B cell (primary cell): Measurements from ENCODE around the gene PAFAH1B2. TPM values are rescaled to one million over a fixed set of nuclear protein-coding genes. Genes with fewer than 3 reads are reported as not detected.

Experiments used
- ATAC-seq: fragments of 200-7000 bp; cut with Tn5 transposase; one replicate; pipeline ENCODE4 v1.10.0; 2021; ENCODE audit warnings: low read depth, mild to moderate bottlenecking, moderate number of reproducible peaks, moderate library complexity
- CTCF ChIA-PET: fragments of 350-600 bp; sonication (Branson Sonifier 250); formaldehyde crosslinking; loops from one replicate; lab custom pipeline; 2021; ENCODE audit warnings: antibody characterized with exemption, inconsistent platforms; lab: Charles Lee
- POLR2A ChIA-PET: fragments of 350-600 bp; sonication (Branson Sonifier 250); formaldehyde crosslinking; loops from one replicate; lab custom pipeline; 2021; ENCODE audit warnings: antibody characterized with exemption; lab: Charles Lee
- DNase-seq: peaks from one replicate; pipeline ENCODE4 v3.0.0; 2013
- H2AFZ ChIP-seq: 2 replicates; pipeline ENCODE4 v1.6.1; 2012; ENCODE audit warnings: mild to moderate bottlenecking, low read depth, low read length; ENCODE audit not compliant: insufficient read depth, poor library complexity, severe bottlenecking
- H3K27ac ChIP-seq, 2 donors: 1 replicate in 1 of 2; 2 replicates in 1 of 2; pipeline ENCODE4 v1.5.1; 2012 to 2013; ENCODE audit warnings: low read length in 2 of 2, mild to moderate bottlenecking in 2 of 2, moderate library complexity in 1 of 2
- H3K27me3 ChIP-seq, 4 experiments: fragments of 200-600 bp in 1 of 4; sonication (generic) in 1 of 4; replicated peaks in 1 of 4; 1 replicate in 2 of 4; 2 replicates in 2 of 4; pipeline versions ENCODE4 v1.6.1 to v1.7.0; 2013 to 2016; ENCODE audit warnings: low read length in 3 of 4, mild to moderate bottlenecking in 2 of 4, mixed read lengths in 1 of 4, moderate library complexity in 1 of 4; ENCODE audit not compliant: insufficient read depth in 4 of 4, control insufficient read depth in 3 of 4; ENCODE audit errors: control extremely low read depth in 1 of 4
- H3K36me3 ChIP-seq, 2 experiments: replicated peaks in 1 of 2; 1 replicate in 1 of 2; 2 replicates in 1 of 2; pipeline versions ENCODE4 v1.6.1 to v1.7.1; 2013; ENCODE audit warnings: low read length in 1 of 2; ENCODE audit not compliant: insufficient read depth in 2 of 2, control insufficient read depth in 1 of 2; ENCODE audit errors: control extremely low read depth in 1 of 2, extremely low read depth in 1 of 2
- H3K4me1 ChIP-seq, 2 donors: fragments of 200-600 bp in 1 of 2; sonication (generic) in 1 of 2; 1 replicate in 1 of 2; 2 replicates in 1 of 2; pipeline versions ENCODE4 v1.5.1 to v1.6.1; 2013 to 2017; ENCODE audit warnings: low read length in 2 of 2; ENCODE audit not compliant: control insufficient read depth in 2 of 2, insufficient read depth in 2 of 2
- H3K4me2 ChIP-seq: replicated peaks from 2 replicates; pipeline ENCODE3; 2012; ENCODE audit warnings: mild to moderate bottlenecking, low read depth, low read length; ENCODE audit not compliant: poor library complexity, severe bottlenecking
- H3K4me3 ChIP-seq, 5 experiments: fragments of 200-600 bp in 1 of 5; sonication (generic) in 1 of 5; 1 replicate in 3 of 5; 2 replicates in 2 of 5; pipeline versions ENCODE4 v1.5.1 to v1.7.0; 2011 to 2016; ENCODE audit warnings: low read length in 4 of 5, mild to moderate bottlenecking in 4 of 5, low read depth in 2 of 5, control low read depth in 1 of 5, moderate library complexity in 1 of 5; ENCODE audit not compliant: insufficient read depth in 1 of 5; ENCODE audit errors: control extremely low read depth in 1 of 5, extremely low read depth in 1 of 5
- H3K79me2 ChIP-seq: fragments of 200-600 bp; sonication (generic); one replicate; pipeline ENCODE4 v1.6.0; 2016; ENCODE audit warnings: low read length; ENCODE audit not compliant: control insufficient read depth, insufficient read depth
- H3K9ac ChIP-seq: fragments of 200-600 bp; sonication (generic); 2 replicates; pipeline ENCODE4 v1.6.1; 2017; ENCODE audit warnings: mild to moderate bottlenecking, low read length, moderate library complexity
- H3K9me3 ChIP-seq, 3 donors: one replicate each; pipeline versions ENCODE4 v1.6.1 to v1.7.1; 2013; ENCODE audit warnings: low read length in 2 of 3; ENCODE audit not compliant: control insufficient read depth in 2 of 3, insufficient read depth in 1 of 3; ENCODE audit errors: control extremely low read depth in 1 of 3
- H4K20me1 ChIP-seq: 2 replicates; pipeline ENCODE4 v1.6.0; 2012; ENCODE audit warnings: mild to moderate bottlenecking, low read length; ENCODE audit not compliant: insufficient read depth, control insufficient read depth, poor library complexity, severe bottlenecking
- H3K27ac Mint-ChIP-seq: one replicate; pipeline ENCODE4 v1.8.0; 2021; ENCODE audit warnings: mixed read lengths
- H3K27me3 Mint-ChIP-seq: one replicate; pipeline ENCODE4 v1.8.0; 2021; ENCODE audit warnings: mixed read lengths
- H3K4me1 Mint-ChIP-seq: one replicate; pipeline ENCODE4 v1.8.0; 2021; ENCODE audit warnings: mixed read lengths
- H3K4me3 Mint-ChIP-seq: one replicate; pipeline ENCODE4 v1.8.0; 2021; ENCODE audit warnings: mixed read lengths
- H3K9me3 Mint-ChIP-seq: one replicate; pipeline ENCODE4 v1.8.0; 2022; ENCODE audit warnings: mixed read lengths; ENCODE audit not compliant: insufficient read depth
- EZH2 ChIP-seq: IDR thresholded peaks from 2 replicates; pipeline ENCODE4 v1.6.1; 2012; ENCODE audit warnings: borderline replicate concordance, low read depth, mild to moderate bottlenecking, moderate library complexity, low read length; ENCODE audit not compliant: insufficient read depth, poor library complexity, severe bottlenecking
- WGBS: methylation state at CpG from one replicate; pipeline ENCODE4 v1.1.5; 2013; ENCODE audit warnings: missing lambda C conversion rate; ENCODE audit not compliant: insufficient coverage; 5-methylcytosine and 5-hydroxymethylcytosine counted together
- intact Hi-C: fragments of 100-400 bp; cut with micrococcal nuclease; formaldehyde crosslinking; loops from one replicate; pipeline ENCODE4 v1.10.0; 2022
- polyA plus RNA-seq: library from polyadenylated mRNA; depleted of rRNA; stranded (reverse); fragments of >200 nt; gene quantifications from 2 replicates; pipeline ENCODE4 v1.2.3, GENCODE V29; 2012
- total RNA-seq, 2 donors: library from RNA; stranded (reverse); fragments of 120-200 nt in 1 of 2; gene quantifications; 1 replicate in 1 of 2; 2 replicates in 1 of 2; pipeline versions ENCODE4 v1.2.3 to v1.2.4, GENCODE V29; 2013 to 2022
- TF ChIP-seq, protein P1 (sequence below): fragments of 200-600 bp; IDR thresholded peaks from one replicate; pipeline ENCODE4 v1.8.0; 2022; ENCODE audit warnings: antibody characterized with exemption, mild to moderate bottlenecking

The PAFAH1B2 gene
- total and polyA plus RNA-seq, 2 donors (not counting 1 experiment from before 2014, with no cell fraction given) = 10.7 to 103 TPM

DNA sequence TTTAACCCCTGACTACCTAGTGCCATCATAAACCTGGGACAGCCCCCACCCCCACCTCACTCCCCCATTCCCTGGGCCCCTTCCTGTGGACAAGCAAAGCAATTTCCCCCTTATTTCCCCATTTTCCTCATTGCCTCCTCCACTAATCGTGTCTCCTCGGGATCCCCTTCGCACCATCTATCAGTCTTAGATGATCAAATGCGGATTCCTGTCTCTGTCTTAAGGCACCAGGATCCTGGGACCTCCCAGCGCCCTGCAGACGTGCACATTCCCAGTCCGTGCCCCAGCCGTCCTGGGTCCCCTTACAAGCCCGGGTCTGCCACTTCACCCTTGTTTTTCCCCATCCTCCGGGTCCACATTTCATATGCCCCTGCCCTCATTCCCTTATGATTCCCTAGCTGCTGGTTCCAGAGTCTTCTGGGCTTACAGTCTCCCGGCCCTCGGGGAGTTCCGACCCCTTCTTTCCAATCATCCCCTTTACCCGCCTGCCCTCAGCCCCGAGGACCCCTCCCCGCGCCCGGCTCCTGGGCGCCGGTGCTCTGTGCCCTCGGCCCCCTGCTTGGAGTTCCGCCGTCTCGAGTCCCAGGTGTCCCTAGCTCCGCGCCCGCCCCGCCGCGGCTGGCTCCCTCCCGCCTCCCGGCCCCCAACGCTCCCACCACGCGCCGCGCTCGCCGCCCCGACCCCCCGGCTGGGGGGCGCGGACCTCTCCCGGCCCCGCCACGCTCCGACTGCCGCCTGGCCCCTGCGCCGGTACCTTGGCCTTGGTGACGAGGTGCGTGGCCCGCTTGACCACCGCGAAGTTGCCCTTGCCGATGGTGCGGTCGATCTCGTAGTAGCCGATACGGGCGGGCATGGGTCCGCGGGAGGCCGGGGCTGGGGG is 46.5 kb upstream of the PAFAH1B2 start:
- Histone ChIP-seq H3K36me3 (no peaks in the 10 kb centered on the region), H3K4me1 (peaks cover 52 to 59% of the 10 kb centered on the region in 2 donors), H3K9ac (peak overlapping the region; percentile 86), H2AFZ (peak overlapping the region; percentile 47), H3K4me3 (peak overlapping the region; percentile 66 to 93 (median 78)), H4K20me1 (peaks cover 18% of the 10 kb centered on the region), H3K79me2 (peaks cover 79% of the 10 kb centered on the region), H3K27me3 (no peaks in the 10 kb centered on the region), H3K27ac (peak overlapping the region; percentile 82 to 92), H3K4me2 (peak overlapping the region; percentile 84), H3K9me3 (no peaks in the 10 kb centered on the region)
- ChIA-PET POLR2A (interaction anchor here (0.5 to 2.6 kb wide), 9 partner anchors 47 to 913 kb away, joined by 3 to 19 read pairs (median 3); partner anchors contain the start of gene PAFAH1B2), CTCF (interaction anchor here (0.6 to 4.5 kb wide), 15 partner anchors 8 to 1794 kb away, joined by 3 to 59 read pairs (median 5); partner anchors contain the start of gene PCSK7)
- peak overlapping the region; percentile 83 for H3K27ac Mint-ChIP-seq
- intact Hi-C loops = loop anchor here (1.0 to 5.0 kb wide), 9 partner anchors 15 to 325 kb away; partner anchors contain the start of genes BUD13, PAFAH1B2, PCSK7 and RNF214
- peak overlapping the region; percentile 99 for H3K4me3 Mint-ChIP-seq
- peaks cover 64% of the 10 kb centered on the region for H3K4me1 Mint-ChIP-seq
- no peaks in the 10 kb centered on the region for H3K27me3 Mint-ChIP-seq
- no peak for TF ChIP-seq EZH2
- TF ChIP-seq, protein P1, sequence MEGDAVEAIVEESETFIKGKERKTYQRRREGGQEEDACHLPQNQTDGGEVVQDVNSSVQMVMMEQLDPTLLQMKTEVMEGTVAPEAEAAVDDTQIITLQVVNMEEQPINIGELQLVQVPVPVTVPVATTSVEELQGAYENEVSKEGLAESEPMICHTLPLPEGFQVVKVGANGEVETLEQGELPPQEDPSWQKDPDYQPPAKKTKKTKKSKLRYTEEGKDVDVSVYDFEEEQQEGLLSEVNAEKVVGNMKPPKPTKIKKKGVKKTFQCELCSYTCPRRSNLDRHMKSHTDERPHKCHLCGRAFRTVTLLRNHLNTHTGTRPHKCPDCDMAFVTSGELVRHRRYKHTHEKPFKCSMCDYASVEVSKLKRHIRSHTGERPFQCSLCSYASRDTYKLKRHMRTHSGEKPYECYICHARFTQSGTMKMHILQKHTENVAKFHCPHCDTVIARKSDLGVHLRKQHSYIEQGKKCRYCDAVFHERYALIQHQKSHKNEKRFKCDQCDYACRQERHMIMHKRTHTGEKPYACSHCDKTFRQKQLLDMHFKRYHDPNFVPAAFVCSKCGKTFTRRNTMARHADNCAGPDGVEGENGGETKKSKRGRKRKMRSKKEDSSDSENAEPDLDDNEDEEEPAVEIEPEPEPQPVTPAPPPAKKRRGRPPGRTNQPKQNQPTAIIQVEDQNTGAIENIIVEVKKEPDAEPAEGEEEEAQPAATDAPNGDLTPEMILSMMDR = no peak
- peak; percentile 21 for ATAC-seq
- no peak for DNase-seq
- under 1% methylated on average over 65 of the region's 65 CpGs for WGBS
- no peaks in the 10 kb centered on the region for H3K9me3 Mint-ChIP-seq
